SK-N-SH (cell line): ENCODE measurements around the gene TRMU.

Experiments used
- CHD2 ChIP-seq: fragments of 150-350 bp; IDR thresholded peaks from 2 replicates; pipeline ENCODE4 v1.6.1; 2018; ENCODE audit warnings: low read length; ENCODE audit not compliant: partially characterized antibody
- POLR2AphosphoS5 ChIP-seq: IDR thresholded peaks from 2 replicates; pipeline ENCODE4 v1.6.1; 2012; ENCODE audit warnings: low read depth, low read length

DNA sequence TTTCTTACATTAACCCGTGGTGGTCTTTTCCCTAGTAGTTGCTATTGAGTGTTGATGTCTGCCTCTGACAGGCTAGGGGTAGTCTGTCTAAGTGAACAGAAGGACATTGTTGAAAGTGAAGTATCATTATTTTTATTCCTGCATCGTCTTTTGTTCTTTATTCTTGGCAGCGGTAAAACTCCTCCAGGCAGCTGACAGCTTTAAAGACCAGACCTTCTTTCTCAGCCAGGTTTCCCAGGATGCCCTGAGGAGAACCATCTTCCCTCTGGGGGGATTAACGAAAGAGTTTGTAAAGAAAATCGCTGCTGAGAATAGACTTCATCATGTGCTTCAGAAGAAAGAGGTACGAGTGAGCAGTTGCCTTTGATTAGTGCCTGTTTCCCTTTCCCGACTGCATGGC is 14.6 kb downstream of the TRMU start:
- TF ChIP-seq POLR2AphosphoS5 (no peak), CHD2 (no peak)
